ENCODE results near the gene CAPN11. TPM values are rescaled to one million over a fixed set of nuclear protein-coding genes. Genes with fewer than 3 reads are reported as not detected.
"Not testable (repeated sequence)": the region's sequence is repeated elsewhere in the genome, so short reads cannot be mapped to it uniquely, and the experiment has no call there.

CAPN11 gene
- total RNA-seq, 2 experiments from 2014 or later: 0.11 to 0.18 TPM

GRCh38 chr6:44142835-44143234, 15.8 kb upstream of the CAPN11 start:
- no peak overlapping the region for H3K4me3 Mint-ChIP-seq
- no peak overlapping the region for H3K27ac Mint-ChIP-seq
- no peaks in the 10 kb centered on the region for H3K4me1 Mint-ChIP-seq (ENCODE audit: low read depth)
- intact Hi-C loops (cut with micrococcal nuclease): no loop called here
- H3K27me3 Mint-ChIP-seq: no peaks in the 10 kb centered on the region
- DNase-seq (no peak), ATAC-seq (no peak)
- ChIA-PET CTCF (no interaction called here), POLR2A (interaction anchor here (0.6 kb wide), 2 partner anchors 82 to 129 kb away, joined by 3 to 4 read pairs; no protein-coding TSS in a partner anchor)
- H3K36me3 Mint-ChIP-seq (ENCODE audit: low read depth): peaks cover 13% of the 10 kb centered on the region
- no peaks in the 10 kb centered on the region for H3K9me3 Mint-ChIP-seq
- no peak for TF ChIP-seq CTCF (IDR thresholded peaks at IDR 0.05)

GRCh38 chr6:44143731-44144130, 14.9 kb upstream of the CAPN11 start:
- ChIA-PET POLR2A (no interaction called here), CTCF (interaction anchor here (1.0 to 1.3 kb wide), 3 partner anchors 44 to 65 kb away, joined by 4 to 5 read pairs (median 5); no protein-coding TSS in a partner anchor)
- ATAC-seq: no peak
- TF ChIP-seq CTCF (IDR thresholded peaks at IDR 0.05): no peak
- Mint-ChIP-seq H3K4me1 (ENCODE audit: low read depth) (no peaks in the 10 kb centered on the region), H3K36me3 (ENCODE audit: low read depth) (peaks cover 14% of the 10 kb centered on the region), H3K27ac (no peak overlapping the region), H3K9me3 (no peaks in the 10 kb centered on the region), H3K4me3 (no peak overlapping the region), H3K27me3 (no peaks in the 10 kb centered on the region)
- DNase-seq: no peak
- intact Hi-C loops (cut with micrococcal nuclease): no loop called here

GRCh38 chr6:44144536-44144935, 14.1 kb upstream of the CAPN11 start:
- H3K27me3 Mint-ChIP-seq; H3K9me3 Mint-ChIP-seq; H3K4me1 Mint-ChIP-seq (ENCODE audit: low read depth); ATAC-seq; intact Hi-C loops (cut with micrococcal nuclease); DNase-seq; H3K4me3 Mint-ChIP-seq; H3K27ac Mint-ChIP-seq: not testable (repeated sequence)
- ChIA-PET CTCF (interaction anchor here (1.0 to 1.3 kb wide), 3 partner anchors 45 to 66 kb away, joined by 4 to 5 read pairs (median 5); no protein-coding TSS in a partner anchor), POLR2A (interaction anchor here (1.2 kb wide), 1 partner anchor 13 kb away, joined by 3 read pairs; no protein-coding TSS in a partner anchor)
- H3K36me3 Mint-ChIP-seq (ENCODE audit: low read depth): peaks cover 19% of the 10 kb centered on the region

GRCh38 chr6:44145839-44146238, 12.8 kb upstream of the CAPN11 start:
- intact Hi-C loops (cut with micrococcal nuclease): no loop called here
- ATAC-seq: no peak
- H3K4me3 Mint-ChIP-seq: no peak overlapping the region
- H3K27me3 Mint-ChIP-seq: no peaks in the 10 kb centered on the region
- CTCF ChIA-PET: no interaction called here
- no peaks in the 10 kb centered on the region for H3K4me1 Mint-ChIP-seq (ENCODE audit: low read depth)
- peaks cover 21% of the 10 kb centered on the region for H3K36me3 Mint-ChIP-seq (ENCODE audit: low read depth)
- no peak overlapping the region for H3K27ac Mint-ChIP-seq
- POLR2A ChIA-PET: no interaction called here
- no peak for TF ChIP-seq CTCF (IDR thresholded peaks at IDR 0.05)
- DNase-seq: no peak
- H3K9me3 Mint-ChIP-seq: no peaks in the 10 kb centered on the region

- Mint-ChIP-seq H3K36me3 (ENCODE audit: low read depth) (peaks cover 15% of the 10 kb centered on the region), H3K9me3 (no peaks in the 10 kb centered on the region), H3K27ac (no peak overlapping the region), H3K27me3 (no peaks in the 10 kb centered on the region), H3K4me3 (no peak overlapping the region), H3K4me1 (ENCODE audit: low read depth) (peaks cover 5% of the 10 kb centered on the region)
- ChIA-PET CTCF (interaction anchor here (1.0 kb wide), 1 partner anchor 26 kb away, joined by 3 read pairs; no protein-coding TSS in a partner anchor), POLR2A (no interaction called here)
- ATAC-seq (no peak), DNase-seq (no peak)
- TF ChIP-seq CTCF (IDR thresholded peaks at IDR 0.05): no peak
- intact Hi-C loops (cut with micrococcal nuclease): no loop called here
These were observed 11.9 kb upstream of the CAPN11 start for GRCh38 chr6:44146685-44147084.

Data from activated CD8-positive, alpha-beta T cell treated with anti-CD3 and anti-CD28 coated beads for 36 hours (primary cell).